ENCODE data around the gene HARS2.
"Not testable (repeated sequence)": the region's sequence is repeated elsewhere in the genome, so short reads cannot be mapped to it uniquely, and the experiment has no call there.

The HARS2 gene

GRCh38 chr5:140658870-140659269 is 32.4 kb upstream of the HARS2 start:
- ChIA-PET POLR2A (interaction anchor here (2.4 kb wide), 1 partner anchor 12 kb away, joined by 21 read pairs; the partner anchor contains the start of genes IK and NDUFA2), CTCF (no interaction called here)
- DNase-seq (ENCODE audit: extremely low spot score), result no peak
- TF ChIP-seq NFRKB (IDR thresholded peaks at IDR 0.05) (no peak), BHLHE40 (IDR thresholded peaks at IDR 0.05; ENCODE audit: borderline replicate concordance) (no peak), L3MBTL2 (conservative IDR thresholded peaks at IDR 0.05) (no peak)

DNA sequence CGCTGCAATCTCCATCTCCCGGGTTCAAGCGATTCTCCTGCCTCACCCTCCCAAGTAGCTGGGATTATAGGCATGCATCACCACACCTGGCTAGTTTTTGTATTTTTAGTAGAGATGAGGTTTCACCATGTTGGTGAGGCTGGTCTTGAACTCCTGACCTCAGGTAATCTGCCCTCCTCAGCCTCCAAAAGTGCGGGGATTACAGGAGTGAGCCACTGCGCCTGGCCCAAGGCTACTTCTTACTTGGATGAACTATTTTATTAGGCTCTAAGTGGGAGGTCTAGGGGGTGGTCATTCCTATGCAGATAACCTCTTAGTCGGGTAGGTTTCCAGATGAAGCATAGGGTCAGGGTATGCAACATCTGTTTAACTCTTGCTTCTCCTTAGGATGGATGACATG is 30.9 kb upstream of the HARS2 start:
- DNase-seq (ENCODE audit: extremely low spot score); CTCF ChIA-PET: not testable (repeated sequence)
- POLR2A ChIA-PET, result interaction anchor here (1.4 kb wide), 1 partner anchor 13 kb away, joined by 3 read pairs; the partner anchor contains the start of genes IK and NDUFA2

GRCh38 chr5:140664030-140664358 is 27.3 kb upstream of the HARS2 start:
- ChIA-PET POLR2A (interaction anchor here (1.3 to 4.8 kb wide), 3 partner anchors 11 to 27 kb away, joined by 8 to 46 read pairs (median 13); partner anchors contain the start of genes HARS1, HARS2, IK and NDUFA2), CTCF (no interaction called here)
- TF ChIP-seq L3MBTL2 (conservative IDR thresholded peaks at IDR 0.05) (peak; percentile 38; the same call in 1 of the 2 replicates), ARNT (IDR thresholded peaks at IDR 0.05) (no peak)
- DNase-seq (ENCODE audit: extremely low spot score), result no peak

- no peak for TF ChIP-seq FOXA1 (IDR thresholded peaks at IDR 0.05)
- no peak for TF ChIP-seq CTBP1 (IDR thresholded peaks at IDR 0.05; ENCODE audit: borderline replicate concordance)
- TF ChIP-seq NFRKB (IDR thresholded peaks at IDR 0.05), result no peak
- TF ChIP-seq FOXK2 (IDR thresholded peaks at IDR 0.05), result no peak
- no peak for TF ChIP-seq FOXM1 (IDR thresholded peaks at IDR 0.05; ENCODE audit: borderline replicate concordance)
- no peak for TF ChIP-seq LEF1 (IDR thresholded peaks at IDR 0.05; ENCODE audit: borderline replicate concordance)
- no peak for TF ChIP-seq ZNF384 (IDR thresholded peaks at IDR 0.05)
- no peak for TF ChIP-seq HDGF (IDR thresholded peaks at IDR 0.05; ENCODE audit: borderline replicate concordance)
- TF ChIP-seq ARNT (IDR thresholded peaks at IDR 0.05), result no peak
- TF ChIP-seq SUZ12 (IDR thresholded peaks at IDR 0.05), result no peak
- TF ChIP-seq L3MBTL2 (conservative IDR thresholded peaks at IDR 0.05), result peak; percentile 27; the same call in 1 of the 2 replicates
- no peak for TF ChIP-seq BHLHE40 (IDR thresholded peaks at IDR 0.05; ENCODE audit: borderline replicate concordance)
- TF ChIP-seq, protein P1, sequence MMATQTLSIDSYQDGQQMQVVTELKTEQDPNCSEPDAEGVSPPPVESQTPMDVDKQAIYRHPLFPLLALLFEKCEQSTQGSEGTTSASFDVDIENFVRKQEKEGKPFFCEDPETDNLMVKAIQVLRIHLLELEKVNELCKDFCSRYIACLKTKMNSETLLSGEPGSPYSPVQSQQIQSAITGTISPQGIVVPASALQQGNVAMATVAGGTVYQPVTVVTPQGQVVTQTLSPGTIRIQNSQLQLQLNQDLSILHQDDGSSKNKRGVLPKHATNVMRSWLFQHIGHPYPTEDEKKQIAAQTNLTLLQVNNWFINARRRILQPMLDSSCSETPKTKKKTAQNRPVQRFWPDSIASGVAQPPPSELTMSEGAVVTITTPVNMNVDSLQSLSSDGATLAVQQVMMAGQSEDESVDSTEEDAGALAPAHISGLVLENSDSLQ (IDR thresholded peaks at IDR 0.05), result peak; percentile 82
- TF ChIP-seq TARDBP (IDR thresholded peaks at IDR 0.05), result no peak
- peak; percentile 76 for TF ChIP-seq ELF4 (IDR thresholded peaks at IDR 0.05)
- TF ChIP-seq SP1 (IDR thresholded peaks at IDR 0.05), result no peak
- POLR2A ChIA-PET, result interaction anchor here (1.3 to 4.8 kb wide), 4 partner anchors 10 to 107 kb away, joined by 3 to 46 read pairs (median 10); partner anchors contain the start of genes HARS1, HARS2, IK and NDUFA2
- DNase-seq (ENCODE audit: extremely low spot score), result peak; percentile 94
- CTCF ChIA-PET, result no interaction called here
These were observed 26.7 kb upstream of the HARS2 start, which contains the start of gene WDR55 for GRCh38 chr5:140664359-140665119. TSS of gene WDR55 (plus strand) at chr5:140664904. CDS start at chr5:140664913, 9 bp downstream.

DNA sequence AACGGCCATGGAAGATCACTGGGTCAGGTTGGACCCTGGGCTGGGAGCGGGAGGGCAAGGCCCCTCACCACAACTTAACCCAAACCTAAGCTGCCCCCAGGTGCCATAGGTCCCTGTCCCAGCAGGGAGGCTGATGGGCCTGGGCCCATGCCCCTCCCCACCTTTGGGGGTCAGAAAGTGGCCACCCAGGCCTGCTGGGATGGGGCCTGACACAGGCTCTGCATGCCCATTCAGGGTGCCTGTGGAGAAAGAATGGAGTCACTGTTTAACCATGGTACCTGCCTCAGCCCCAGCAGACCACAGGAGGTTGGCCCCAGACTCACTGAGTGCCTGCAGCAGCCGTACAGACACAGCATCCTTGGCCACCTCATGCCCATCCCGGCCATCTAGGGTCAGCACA is 20.2 kb upstream of the HARS2 start:
- CTCF ChIA-PET; POLR2A ChIA-PET; DNase-seq (ENCODE audit: extremely low spot score): not testable (repeated sequence)

DNA sequence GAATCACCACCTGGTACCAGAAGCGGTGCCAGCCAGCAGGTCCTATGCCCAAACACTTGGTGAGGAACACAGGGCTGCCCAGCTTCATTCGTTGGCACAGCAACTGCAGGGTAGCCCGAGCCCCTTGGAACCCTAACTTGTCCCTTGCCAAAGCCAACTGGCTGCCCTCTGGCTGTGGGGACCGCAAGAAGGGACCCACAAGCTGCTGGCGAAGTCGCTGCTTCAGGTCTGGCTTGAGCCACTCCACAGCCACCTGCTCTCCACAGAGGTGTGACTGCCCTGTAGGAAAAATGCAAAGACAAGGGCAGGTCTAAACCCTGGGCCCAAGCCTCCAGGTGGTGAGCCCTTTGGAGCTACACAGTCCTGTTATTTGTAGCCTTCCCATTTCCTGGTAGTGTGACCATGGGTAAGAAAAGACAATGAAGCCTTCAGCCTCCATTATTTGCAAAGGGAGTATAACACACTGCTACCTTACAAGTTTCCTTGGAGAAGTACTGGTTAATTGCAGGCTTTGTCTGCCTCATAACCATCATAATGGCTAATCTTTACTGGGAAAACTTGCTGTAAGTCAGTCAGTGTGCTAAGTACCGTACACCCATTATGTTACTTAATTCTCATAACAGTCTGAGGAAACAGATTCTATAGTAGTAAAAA is 19.7 kb upstream of the HARS2 start:
- POLR2A ChIA-PET, result interaction anchor here (1.1 kb wide), 1 partner anchor 48 kb away, joined by 3 read pairs; no protein-coding TSS in a partner anchor
- no peak for DNase-seq (ENCODE audit: extremely low spot score)
- TF ChIP-seq HDGF (IDR thresholded peaks at IDR 0.05; ENCODE audit: borderline replicate concordance), result no peak
- no peak for TF ChIP-seq NFRKB (IDR thresholded peaks at IDR 0.05)
- no peak for TF ChIP-seq FOXM1 (IDR thresholded peaks at IDR 0.05; ENCODE audit: borderline replicate concordance)
- TF ChIP-seq LEF1 (IDR thresholded peaks at IDR 0.05; ENCODE audit: borderline replicate concordance), result no peak
- no peak for TF ChIP-seq BHLHE40 (IDR thresholded peaks at IDR 0.05; ENCODE audit: borderline replicate concordance)
- no peak for TF ChIP-seq ARNT (IDR thresholded peaks at IDR 0.05)
- TF ChIP-seq ZNF384 (IDR thresholded peaks at IDR 0.05), result no peak
- TF ChIP-seq L3MBTL2 (conservative IDR thresholded peaks at IDR 0.05), result no peak
- TF ChIP-seq FOXA1 (IDR thresholded peaks at IDR 0.05), result no peak
- no peak for TF ChIP-seq SUZ12 (IDR thresholded peaks at IDR 0.05)
- no peak for TF ChIP-seq FOXK2 (IDR thresholded peaks at IDR 0.05)
- no peak for TF ChIP-seq SP1 (IDR thresholded peaks at IDR 0.05)
- TF ChIP-seq ELF4 (IDR thresholded peaks at IDR 0.05), result no peak
- TF ChIP-seq, protein P1 (IDR thresholded peaks at IDR 0.05), result no peak
- TF ChIP-seq TARDBP (IDR thresholded peaks at IDR 0.05), result no peak
- no peak for TF ChIP-seq CTBP1 (IDR thresholded peaks at IDR 0.05; ENCODE audit: borderline replicate concordance)
- CTCF ChIA-PET, result no interaction called here

- no peak for TF ChIP-seq TARDBP (IDR thresholded peaks at IDR 0.05)
- TF ChIP-seq HDGF (IDR thresholded peaks at IDR 0.05; ENCODE audit: borderline replicate concordance), result no peak
- no peak for TF ChIP-seq FOXM1 (IDR thresholded peaks at IDR 0.05; ENCODE audit: borderline replicate concordance)
- no peak for TF ChIP-seq L3MBTL2 (conservative IDR thresholded peaks at IDR 0.05)
- TF ChIP-seq ARNT (IDR thresholded peaks at IDR 0.05), result no peak
- TF ChIP-seq FOXK2 (IDR thresholded peaks at IDR 0.05), result no peak
- TF ChIP-seq NFRKB (IDR thresholded peaks at IDR 0.05), result no peak
- TF ChIP-seq SP1 (IDR thresholded peaks at IDR 0.05), result no peak
- TF ChIP-seq ELF4 (IDR thresholded peaks at IDR 0.05), result no peak
- TF ChIP-seq ZNF384 (IDR thresholded peaks at IDR 0.05), result no peak
- no peak for TF ChIP-seq CTBP1 (IDR thresholded peaks at IDR 0.05; ENCODE audit: borderline replicate concordance)
- no peak for TF ChIP-seq SUZ12 (IDR thresholded peaks at IDR 0.05)
- no peak for TF ChIP-seq LEF1 (IDR thresholded peaks at IDR 0.05; ENCODE audit: borderline replicate concordance)
- TF ChIP-seq FOXA1 (IDR thresholded peaks at IDR 0.05), result no peak
- TF ChIP-seq BHLHE40 (IDR thresholded peaks at IDR 0.05; ENCODE audit: borderline replicate concordance), result no peak
- TF ChIP-seq, protein P1 (IDR thresholded peaks at IDR 0.05), result no peak
- CTCF ChIA-PET, result no interaction called here
- no peak for DNase-seq (ENCODE audit: extremely low spot score)
- POLR2A ChIA-PET, result interaction anchor here (1.1 to 1.5 kb wide), 2 partner anchors 18 to 47 kb away, joined by 3 to 6 read pairs; partner anchors contain the start of genes HARS1 and HARS2
These were observed 18.6 kb upstream of the HARS2 start for GRCh38 chr5:140672455-140673186.

Data from HEK293T (cell line).